Right cardiac atrium (tissue), 5 donors: ENCODE measurements around the gene MEIKIN. TPM values are rescaled to one million over a fixed set of nuclear protein-coding genes. Genes with fewer than 3 reads are reported as not detected.
"Not testable (repeated sequence)": the region's sequence is repeated elsewhere in the genome, so short reads cannot be mapped to it uniquely, and the experiment has no call there.

Experiments
- ATAC-seq, 2 donors: fragments of 200-7000 bp; cut with Tn5 transposase; one replicate each; pipeline versions ENCODE4 v1.8.0 to v1.9.1; 2020; ENCODE audit warnings: moderate library complexity in 2 of 2, mild to moderate bottlenecking in 1 of 2
- DNase-seq, 3 donors: peaks; one replicate each; pipeline ENCODE4 v3.0.0-alpha.2; 2020
- H3K27ac ChIP-seq: one replicate; pipeline ENCODE4 v1.5.1; 2013; ENCODE audit warnings: mild to moderate bottlenecking, low read length, control low read depth, moderate library complexity
- H3K27me3 ChIP-seq: one replicate; pipeline ENCODE4 v1.6.1; 2013; ENCODE audit not compliant: control insufficient read depth, insufficient read depth
- H3K4me1 ChIP-seq: one replicate; pipeline ENCODE4 v1.6.1; 2013; ENCODE audit warnings: low read length; ENCODE audit not compliant: control insufficient read depth, insufficient read depth
- H3K4me3 ChIP-seq: one replicate; pipeline ENCODE4 v1.5.1; 2013; ENCODE audit warnings: low read length, control low read depth
- H3K9me3 ChIP-seq: one replicate; pipeline ENCODE4 v1.6.1; 2013; ENCODE audit warnings: low read length; ENCODE audit not compliant: control insufficient read depth
- WGBS: extraction: QIAGEN DNeasy Blood & Tissue Kit; methylation state at CpG from one replicate; pipeline ENCODE4 v1.1.7; 2013; 5-methylcytosine and 5-hydroxymethylcytosine counted together
- intact Hi-C, 4 donors: fragments of 100-400 bp; cut with DNase I; formaldehyde crosslinking; loops; one replicate each; pipeline versions ENCODE4 v1.11.0 to v1.14.0; 2022 to 2023
- polyA plus RNA-seq: library from polyadenylated mRNA; stranded (reverse); fragments of 200-250 nt; gene quantifications from one replicate; pipeline ENCODE4 v1.2.3, GENCODE V29; 2013
- total RNA-seq, 4 donors: library from RNA; stranded (reverse); fragmentation: NEBNext Ultra II Directional; extraction: Animal tissue kit (Norgen Biotek cat#: 25700); gene quantifications; one replicate each; pipeline ENCODE4 v1.2.1, GENCODE V29; 2021
- donor health status: healthy with polysubstance abuse.
- donor health status: DM: no; HTN: yes; CAD: no.
- donor health status: DM: no; HTN: no; CAD: no.
- donor health status: DM: no; HTN: yes; CAD: no; lungs with severe emphysema.
- donor health status: DM: yes; HTN: yes; CAD: no.

Gene MEIKIN
- total and polyA plus RNA-seq, 5 donors, result 0.20 TPM; not detected in 3

DNA sequence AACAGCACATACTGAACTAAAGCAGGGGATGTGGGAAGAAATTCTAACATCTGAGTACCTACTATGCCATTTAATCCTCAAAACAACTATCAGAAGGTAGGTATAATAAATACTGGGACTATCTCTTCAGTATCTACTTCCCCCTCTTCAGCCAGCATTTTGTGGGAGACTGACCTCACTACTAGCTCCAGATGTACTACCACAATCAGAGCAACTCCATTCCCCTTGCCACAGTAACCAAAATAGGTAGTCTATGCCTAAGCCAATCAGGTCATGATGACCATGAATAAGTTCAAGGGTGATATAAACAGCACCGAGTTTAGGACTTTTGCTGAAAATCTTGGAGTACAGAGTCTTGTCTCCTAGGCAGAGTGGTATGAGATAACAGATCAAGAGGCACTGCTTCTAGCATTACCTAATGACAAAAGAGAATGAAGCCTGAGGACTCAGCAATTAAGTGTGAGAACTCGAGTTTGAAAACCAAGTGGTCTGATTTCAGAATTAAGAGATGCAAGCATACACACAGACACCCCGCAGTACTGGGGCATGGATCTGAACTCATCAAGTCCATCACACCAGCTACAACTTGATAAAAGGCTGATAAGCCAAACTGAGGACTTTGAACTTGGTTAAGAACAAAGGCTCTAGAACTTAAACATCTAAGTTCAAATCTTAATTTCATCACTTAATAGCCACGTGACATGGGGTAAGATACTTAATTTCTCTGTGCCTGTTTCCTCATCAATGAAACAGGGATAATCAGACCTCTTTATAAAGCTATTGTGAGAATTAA is 158.4 kb downstream of the MEIKIN start:
- H3K27ac ChIP-seq, result no peak overlapping the region
- H3K4me1 ChIP-seq, result peaks cover 5% of the 10 kb centered on the region
- H3K4me3 ChIP-seq, result no peak overlapping the region
- H3K27me3 ChIP-seq, result no peaks in the 10 kb centered on the region
- WGBS, result 67% methylated on average over 4 of the region's 4 CpGs
- ATAC-seq (no peak), DNase-seq (no peak)
- intact Hi-C loops, result no loop called here
- H3K9me3 ChIP-seq, result no peaks in the 10 kb centered on the region

DNA sequence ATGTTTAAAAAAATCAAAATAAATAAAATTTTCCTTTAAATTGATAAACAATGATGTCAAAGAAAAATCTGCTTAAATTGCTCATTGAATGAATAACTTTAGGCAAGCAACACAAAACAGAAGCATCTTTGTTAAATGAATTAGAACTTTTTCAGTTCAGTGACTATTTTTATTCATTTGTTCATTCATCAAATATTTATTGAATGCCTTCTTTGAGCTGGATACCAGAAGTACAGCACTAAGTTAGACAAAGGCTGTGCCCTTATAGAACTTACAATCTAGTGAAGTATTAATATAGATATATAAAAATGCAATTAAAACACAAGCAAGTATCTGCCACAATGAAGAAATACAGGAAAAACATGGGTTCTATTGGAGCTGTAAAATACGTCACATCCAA is 159.4 kb downstream of the MEIKIN start:
- ATAC-seq (no peak), DNase-seq (no peak)
- Histone ChIP-seq H3K4me3 (no peak overlapping the region), H3K9me3 (no peaks in the 10 kb centered on the region), H3K27ac (no peak overlapping the region), H3K27me3 (no peaks in the 10 kb centered on the region), H3K4me1 (peaks cover 5% of the 10 kb centered on the region)
- 83% methylated on average over 1 of the region's 1 CpG for WGBS
- intact Hi-C loops, result no loop called here

DNA sequence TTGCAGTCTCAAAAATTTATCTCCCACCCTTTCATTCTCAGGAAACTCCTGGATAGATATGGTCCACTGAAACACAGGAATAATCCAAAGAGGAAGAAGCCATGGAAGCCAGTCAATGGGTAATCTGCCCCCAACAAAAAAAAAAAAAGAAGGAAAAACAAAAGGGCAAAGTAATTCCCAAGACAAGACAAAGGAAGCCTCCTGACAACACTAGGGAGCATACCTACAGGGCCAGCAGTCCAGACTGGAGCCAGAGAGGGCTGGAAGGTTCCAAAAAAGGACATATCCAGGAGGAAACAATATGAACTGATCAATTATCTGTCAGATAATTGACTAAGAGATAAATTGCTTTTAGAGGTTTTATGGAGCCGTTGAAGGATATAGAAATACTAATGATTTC is 161.6 kb downstream of the MEIKIN start:
- Histone ChIP-seq H3K27me3 (no peaks in the 10 kb centered on the region), H3K4me1 (peaks cover 5% of the 10 kb centered on the region), H3K9me3 (no peaks in the 10 kb centered on the region), H3K27ac (no peak overlapping the region), H3K4me3 (no peak overlapping the region)
- intact Hi-C loops, result no loop called here
- DNase-seq (no peak), ATAC-seq (no peak)
- 69% methylated on average over 1 of the region's 1 CpG for WGBS

GRCh38 chr5:131783357-131783756 is 162.1 kb downstream of the MEIKIN start:
- WGBS, result 40% methylated on average over 1 of the region's 1 CpG
- H3K4me1 ChIP-seq, result peaks cover 5% of the 10 kb centered on the region
- no peak for DNase-seq

DNA sequence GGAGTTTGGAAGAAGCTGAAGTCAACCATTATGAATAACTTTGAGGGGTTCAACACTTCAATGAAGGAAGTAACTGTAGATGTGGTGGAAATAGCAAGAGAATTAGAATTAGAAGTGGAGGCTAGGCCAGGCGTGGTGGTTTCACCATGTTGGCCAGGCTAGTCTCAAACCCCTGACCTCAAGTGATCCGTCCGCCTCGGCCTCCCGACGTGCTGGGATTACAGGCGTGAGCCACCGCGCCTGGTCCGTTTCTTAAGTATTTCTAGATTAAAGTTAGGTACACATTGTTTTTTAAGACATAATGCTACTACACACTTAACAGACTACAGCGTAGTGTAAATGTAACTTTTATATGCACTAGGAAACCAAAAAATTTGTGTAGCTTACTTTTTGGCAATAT is 162.7 kb downstream of the MEIKIN start:
- Histone ChIP-seq H3K4me1 (peaks cover 4% of the 10 kb centered on the region), H3K27ac (no peak overlapping the region), H3K4me3 (no peak overlapping the region), H3K27me3 (no peaks in the 10 kb centered on the region), H3K9me3 (no peaks in the 10 kb centered on the region)
- DNase-seq (no peak), ATAC-seq (no peak)
- WGBS, result 98% methylated on average over 11 of the region's 11 CpGs
- intact Hi-C loops, result no loop called here

More at GRCh38 chr5:131783357-131783756, 162.1 kb downstream of the MEIKIN start:
- Histone ChIP-seq H3K27ac (no peak overlapping the region), H3K4me3 (no peak overlapping the region), H3K27me3 (no peaks in the 10 kb centered on the region), H3K9me3 (no peaks in the 10 kb centered on the region)
- intact Hi-C loops, result no loop called here
- no peak for ATAC-seq

DNA sequence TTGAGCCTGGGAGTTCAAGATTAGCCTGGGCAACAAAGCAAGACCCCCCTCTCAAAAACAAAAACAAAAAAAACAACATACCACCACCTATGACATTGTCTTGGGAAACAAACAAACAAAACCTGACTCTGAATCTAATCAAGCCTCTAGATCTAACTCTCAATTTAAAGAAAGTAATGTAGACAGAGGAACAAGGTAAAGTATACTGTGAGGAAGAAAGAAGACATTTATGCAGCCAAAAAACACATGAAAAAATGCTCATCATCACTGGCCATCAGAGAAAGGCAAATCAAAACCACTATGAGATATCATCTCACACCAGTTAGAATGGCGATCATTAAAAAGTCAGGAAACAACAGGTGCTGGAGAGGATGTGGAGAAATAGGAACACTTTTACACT is 167.3 kb downstream of the MEIKIN start:
- intact Hi-C loops, H3K27ac ChIP-seq, H3K27me3 ChIP-seq, H3K4me3 ChIP-seq, H3K4me1 ChIP-seq, H3K9me3 ChIP-seq, ATAC-seq, DNase-seq: not testable (repeated sequence)
- WGBS, result no CpG with 5 or more reads among the region's 1 CpG

DNA sequence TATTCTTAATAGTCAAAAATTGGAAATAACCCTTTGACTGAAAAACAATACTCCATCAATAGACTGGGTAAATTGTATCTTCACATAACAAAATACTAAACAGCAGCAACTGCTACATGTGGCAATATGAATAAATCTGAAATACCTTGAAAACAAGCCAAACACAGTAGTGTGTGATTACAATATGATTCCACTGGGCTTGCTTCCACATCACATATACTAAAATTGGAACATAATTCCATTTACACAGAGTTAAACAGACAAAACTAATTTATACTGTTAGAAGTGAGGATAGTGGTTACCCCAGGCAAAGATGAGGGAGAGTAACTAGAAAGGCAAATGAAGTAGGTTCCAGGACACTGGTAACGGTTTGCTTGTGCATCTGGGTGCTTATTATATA is 169.0 kb downstream of the MEIKIN start:
- H3K4me1 ChIP-seq, result no peaks in the 10 kb centered on the region
- no peak for ATAC-seq

DNA sequence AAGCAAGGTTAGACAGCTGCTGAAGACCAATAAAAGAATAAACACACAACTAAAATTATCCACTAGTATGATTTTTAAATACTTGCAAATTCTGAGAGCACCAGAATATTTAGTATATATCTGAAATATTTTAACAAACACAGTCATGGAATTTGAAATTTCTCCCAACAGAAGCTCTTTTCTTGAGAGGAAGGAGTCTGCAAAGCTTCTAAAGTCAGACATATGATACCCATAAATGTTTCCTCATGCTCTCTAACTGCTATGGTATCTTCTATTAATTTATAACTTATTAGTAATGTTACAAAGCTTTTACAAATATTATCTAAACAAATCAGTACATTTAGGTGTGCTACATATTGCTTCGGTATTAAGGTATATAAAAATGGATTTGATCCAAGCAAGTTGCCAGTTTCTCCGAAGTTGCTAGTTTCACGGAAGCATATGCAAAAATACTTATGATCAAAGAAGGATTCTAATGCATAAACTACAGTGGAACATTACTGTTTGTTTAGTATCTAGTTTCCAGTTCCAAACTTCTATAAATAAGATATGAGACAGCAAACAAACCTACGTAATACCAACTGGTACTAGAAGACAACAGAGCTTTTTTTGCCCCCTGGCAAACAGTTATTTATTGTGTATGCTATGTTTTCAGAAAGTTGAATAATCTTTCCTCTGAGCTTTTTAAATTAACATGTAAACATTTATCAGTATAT is 170.7 kb downstream of the MEIKIN start:
- 71% methylated on average over 4 of the region's 4 CpGs for WGBS
- ATAC-seq (no peak), DNase-seq (no peak)
- intact Hi-C loops, result no loop called here
- Histone ChIP-seq H3K27ac (no peak overlapping the region), H3K4me1 (no peaks in the 10 kb centered on the region), H3K27me3 (no peaks in the 10 kb centered on the region), H3K9me3 (no peaks in the 10 kb centered on the region), H3K4me3 (no peak overlapping the region)

More for the DNA sequence above, 169.0 kb downstream of the MEIKIN start:
- Histone ChIP-seq H3K9me3 (no peaks in the 10 kb centered on the region), H3K27me3 (no peaks in the 10 kb centered on the region), H3K4me3 (no peak overlapping the region), H3K27ac (no peak overlapping the region)
- intact Hi-C loops, result no loop called here
- WGBS, result 65% methylated on average over 1 of the region's 1 CpG
- no peak for DNase-seq

DNA sequence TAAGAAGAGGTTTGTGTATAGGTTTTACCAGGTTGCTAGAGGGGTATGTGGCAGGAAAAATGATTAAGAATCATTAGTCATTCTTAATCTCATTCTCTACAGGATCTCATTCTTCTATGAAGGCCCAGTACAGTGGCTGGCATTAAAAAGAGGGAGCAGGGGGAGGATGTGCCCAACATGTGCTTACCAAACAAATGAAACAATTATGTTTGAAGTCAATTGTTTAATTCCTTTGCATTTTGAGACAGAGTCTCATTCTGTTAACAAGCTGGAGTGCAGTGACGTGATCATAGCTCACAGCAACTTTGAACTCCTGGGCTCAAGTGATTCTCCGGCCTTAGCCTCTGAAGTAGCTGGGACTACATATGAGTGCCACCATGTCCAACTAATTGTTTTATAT is 171.7 kb downstream of the MEIKIN start:
- no peak overlapping the region for H3K4me3 ChIP-seq
- H3K27me3 ChIP-seq, result no peaks in the 10 kb centered on the region
- H3K9me3 ChIP-seq, result no peaks in the 10 kb centered on the region
- 96% methylated on average over 2 of the region's 2 CpGs for WGBS
- no peaks in the 10 kb centered on the region for H3K4me1 ChIP-seq
- ATAC-seq (no peak), DNase-seq (no peak)
- no peak overlapping the region for H3K27ac ChIP-seq
- intact Hi-C loops, result no loop called here

DNA sequence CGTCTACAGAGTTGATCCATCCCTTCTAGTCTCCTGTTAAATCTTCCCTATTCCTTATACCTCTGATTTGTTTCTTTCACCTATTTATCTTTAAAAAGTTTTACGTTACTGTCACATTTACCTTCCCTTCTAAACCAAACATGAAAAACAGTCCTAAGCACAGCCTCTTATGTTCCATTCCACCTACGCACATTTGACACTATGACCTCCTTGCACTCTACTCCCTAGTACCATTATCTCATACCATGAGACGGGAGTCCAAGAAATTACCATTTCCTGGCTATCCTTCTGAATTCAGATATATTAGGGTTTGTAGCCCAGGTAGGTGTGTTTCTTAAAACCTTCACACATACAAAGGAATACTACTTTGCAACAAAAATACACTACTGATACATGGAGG is 173.8 kb downstream of the MEIKIN start:
- DNase-seq, result no peak
- Histone ChIP-seq H3K9me3 (no peaks in the 10 kb centered on the region), H3K4me3 (no peak overlapping the region), H3K4me1 (no peaks in the 10 kb centered on the region), H3K27me3 (no peaks in the 10 kb centered on the region), H3K27ac (no peak overlapping the region)
- WGBS, result 79% methylated on average over 4 of the region's 4 CpGs
- ATAC-seq, result no peak
- intact Hi-C loops, result no loop called here

GRCh38 chr5:131769961-131770360 is 175.5 kb downstream of the MEIKIN start:
- no peak overlapping the region for H3K27ac ChIP-seq
- H3K4me3 ChIP-seq, result no peak overlapping the region
- DNase-seq (no peak), ATAC-seq (no peak)
- WGBS, result 84% methylated on average over 1 of the region's 1 CpG
- intact Hi-C loops, result no loop called here
- H3K9me3 ChIP-seq, result no peaks in the 10 kb centered on the region
- H3K27me3 ChIP-seq, result no peaks in the 10 kb centered on the region
- peaks cover 3% of the 10 kb centered on the region for H3K4me1 ChIP-seq
